ENCODE results near the gene UNG.

- TF ChIP-seq POLR2AphosphoS5 (IDR thresholded peaks at IDR 0.05) (no peak), POLR2A (IDR thresholded peaks at IDR 0.05) (no peak)
- TF ChIP-seq, protein P1, sequence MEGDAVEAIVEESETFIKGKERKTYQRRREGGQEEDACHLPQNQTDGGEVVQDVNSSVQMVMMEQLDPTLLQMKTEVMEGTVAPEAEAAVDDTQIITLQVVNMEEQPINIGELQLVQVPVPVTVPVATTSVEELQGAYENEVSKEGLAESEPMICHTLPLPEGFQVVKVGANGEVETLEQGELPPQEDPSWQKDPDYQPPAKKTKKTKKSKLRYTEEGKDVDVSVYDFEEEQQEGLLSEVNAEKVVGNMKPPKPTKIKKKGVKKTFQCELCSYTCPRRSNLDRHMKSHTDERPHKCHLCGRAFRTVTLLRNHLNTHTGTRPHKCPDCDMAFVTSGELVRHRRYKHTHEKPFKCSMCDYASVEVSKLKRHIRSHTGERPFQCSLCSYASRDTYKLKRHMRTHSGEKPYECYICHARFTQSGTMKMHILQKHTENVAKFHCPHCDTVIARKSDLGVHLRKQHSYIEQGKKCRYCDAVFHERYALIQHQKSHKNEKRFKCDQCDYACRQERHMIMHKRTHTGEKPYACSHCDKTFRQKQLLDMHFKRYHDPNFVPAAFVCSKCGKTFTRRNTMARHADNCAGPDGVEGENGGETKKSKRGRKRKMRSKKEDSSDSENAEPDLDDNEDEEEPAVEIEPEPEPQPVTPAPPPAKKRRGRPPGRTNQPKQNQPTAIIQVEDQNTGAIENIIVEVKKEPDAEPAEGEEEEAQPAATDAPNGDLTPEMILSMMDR (IDR thresholded peaks at IDR 0.05): no peak
These were observed 38.6 kb upstream of the UNG start for GRCh38 chr12:109058773-109059172.

Measured in upper lobe of left lung (tissue), 4 donors.